SK-N-MC (cell line): ENCODE results near the gene COPS9.

Experiments
- EZH2 ChIP-seq: fragments of 200-600 bp; sonication (generic); IDR thresholded peaks from one replicate; pipeline ENCODE4 v1.6.1; 2017; ENCODE audit warnings: antibody characterized with exemption
- FOXP2 ChIP-seq: optimal IDR thresholded peaks from 2 replicates; pipeline ENCODE3; 2011; ENCODE audit warnings: mild to moderate bottlenecking, moderate library complexity; ENCODE audit not compliant: insufficient read depth; ENCODE audit errors: extremely low read length, control extremely low read depth
- POLR2AphosphoS5 ChIP-seq: IDR thresholded peaks from 2 replicates; pipeline ENCODE4 v1.6.1; 2012; ENCODE audit warnings: mild to moderate bottlenecking, low read depth, low read length, borderline replicate concordance

- TF ChIP-seq POLR2AphosphoS5 (no peak), EZH2 (no peak), FOXP2 (no peak)
Measured at GRCh38 chr2:240133401-240133800, 2.7 kb downstream of the COPS9 start.
